Fibroblast of lung (primary cell): ENCODE data around the gene APH1B. TPM values are rescaled to one million over a fixed set of nuclear protein-coding genes. Genes with fewer than 3 reads are reported as not detected.

Experiments used
- DNase-seq, 2 donors: peaks; one replicate each; pipeline versions ENCODE4 v3.0.0 to v3.0.0-alpha.2; 2010; ENCODE audit warnings: low read depth in 2 of 2
- H2AFZ ChIP-seq: 2 replicates; pipeline ENCODE4 v1.5.1; 2012; ENCODE audit warnings: low read length, control low read depth, inconsistent platforms
- H3K27ac ChIP-seq: 2 replicates; pipeline ENCODE4 v1.5.1; 2011; ENCODE audit warnings: low read length, control low read depth; ENCODE audit not compliant: insufficient read depth
- H3K27me3 ChIP-seq: 2 replicates; pipeline ENCODE4 v1.5.1; 2011; ENCODE audit warnings: mild to moderate bottlenecking, low read length; ENCODE audit not compliant: control insufficient read depth, insufficient read depth
- H3K36me3 ChIP-seq: 2 replicates; pipeline ENCODE4 v1.5.1; 2011; ENCODE audit warnings: low read length; ENCODE audit not compliant: control insufficient read depth, insufficient read depth
- H3K4me1 ChIP-seq: 2 replicates; pipeline ENCODE4 v1.5.1; 2011; ENCODE audit warnings: low read length; ENCODE audit not compliant: control insufficient read depth, insufficient read depth; ENCODE audit errors: extremely low read depth
- H3K4me2 ChIP-seq: 2 replicates; pipeline ENCODE4 v1.5.1; 2011; ENCODE audit warnings: low read length, control low read depth; ENCODE audit not compliant: insufficient read depth; ENCODE audit errors: extremely low read depth
- H3K4me3 ChIP-seq, 4 experiments: fragments of 200-600 bp in 1 of 4; sonication (generic) in 1 of 4; replicated peaks in 1 of 4; 2 replicates each; pipeline ENCODE4 v1.5.1; 2011 to 2016; ENCODE audit warnings: low read length in 4 of 4, low read depth in 3 of 4, mild to moderate bottlenecking in 3 of 4, control low read depth in 2 of 4, inconsistent platforms in 1 of 4, mixed read lengths in 1 of 4; ENCODE audit not compliant: insufficient read depth in 1 of 4; ENCODE audit errors: control extremely low read depth in 1 of 4
- H3K79me2 ChIP-seq: 2 replicates; pipeline ENCODE4 v1.5.1; 2012; ENCODE audit warnings: mild to moderate bottlenecking, low read length, inconsistent platforms; ENCODE audit not compliant: control insufficient read depth, insufficient read depth
- H3K9ac ChIP-seq: 2 replicates; pipeline ENCODE4 v1.5.1; 2011; ENCODE audit warnings: mild to moderate bottlenecking, low read length, control low read depth; ENCODE audit not compliant: insufficient read depth
- H3K9me3 ChIP-seq: 2 replicates; pipeline ENCODE4 v1.5.1; 2012; ENCODE audit warnings: low read depth, low read length; ENCODE audit not compliant: control insufficient read depth, insufficient read depth
- H4K20me1 ChIP-seq: 2 replicates; pipeline ENCODE4 v1.5.1; 2011; ENCODE audit warnings: low read length; ENCODE audit not compliant: control insufficient read depth, insufficient read depth; ENCODE audit errors: extremely low read depth
- CTCF ChIP-seq, 2 donors: IDR thresholded peaks in 1 of 2; conservative IDR thresholded peaks in 1 of 2; 1 replicate in 1 of 2; 2 replicates in 1 of 2; pipeline ENCODE4 v1.5.1; 2011 to 2012; ENCODE audit warnings: low read length in 2 of 2, control low read depth in 1 of 2, inconsistent platforms in 1 of 2, low read depth in 1 of 2, mild to moderate bottlenecking in 1 of 2
- EZH2 ChIP-seq: IDR thresholded peaks from 2 replicates; pipeline ENCODE4 v1.5.1; 2012; ENCODE audit warnings: low read length, control low read depth, mild to moderate bottlenecking; ENCODE audit errors: missing control alignments
- polyA plus RNA-seq, 2 donors: library from polyadenylated mRNA; depleted of rRNA in 1 of 2; stranded (reverse) in 1 of 2; unstranded in 1 of 2; fragments of >200 nt; gene quantifications; 2 replicates each; pipeline ENCODE4 v1.2.1, GENCODE V29; 2011 to 2012; ENCODE audit warnings: missing spikeins in 1 of 2
- total RNA-seq: library from RNA; depleted of rRNA; stranded (reverse); fragments of >200 nt; gene quantifications from 2 replicates; pipeline ENCODE4 v1.2.1, GENCODE V29; 2014

Gene APH1B
- total and polyA plus RNA-seq, 2 donors (not counting 1 experiment from before 2014, with no cell fraction given), result 23.5 to 32.2 TPM

- Histone ChIP-seq H3K79me2 (no peaks in the 10 kb centered on the region), H3K27me3 (no peaks in the 10 kb centered on the region), H3K4me2 (no peak overlapping the region), H3K27ac (no peak overlapping the region), H3K36me3 (no peaks in the 10 kb centered on the region), H2AFZ (no peak overlapping the region), H3K9me3 (no peaks in the 10 kb centered on the region), H3K4me1 (peaks cover under 1% of the 10 kb centered on the region), H3K9ac (no peak overlapping the region), H3K4me3 (no peak overlapping the region), H4K20me1 (no peaks in the 10 kb centered on the region)
- no peak for DNase-seq
- TF ChIP-seq EZH2 (no peak), CTCF (conservative IDR thresholded peaks at IDR 0.05 in 1 of 2, IDR thresholded peaks at IDR 0.05 in 1 of 2; ENCODE audit: low read depth in 1 of 2, low read length in 2 of 2) (no peak)
Measured at GRCh38 chr15:63327648-63328421, 50.4 kb downstream of the APH1B start.

- H3K9me3 ChIP-seq, result no peaks in the 10 kb centered on the region
- H3K27me3 ChIP-seq, result no peaks in the 10 kb centered on the region
- DNase-seq, result no peak
- no peaks in the 10 kb centered on the region for H4K20me1 ChIP-seq
- H3K79me2 ChIP-seq, result no peaks in the 10 kb centered on the region
- no peak for TF ChIP-seq CTCF (conservative IDR thresholded peaks at IDR 0.05 in 1 of 2, IDR thresholded peaks at IDR 0.05 in 1 of 2; ENCODE audit: low read depth in 1 of 2, low read length in 2 of 2)
- TF ChIP-seq EZH2, result no peak
- H3K4me3 ChIP-seq, result no peak overlapping the region
- no peak overlapping the region for H3K4me2 ChIP-seq
- H2AFZ ChIP-seq, result no peak overlapping the region
- no peak overlapping the region for H3K9ac ChIP-seq
- H3K4me1 ChIP-seq, result peaks cover 6% of the 10 kb centered on the region
- no peak overlapping the region for H3K27ac ChIP-seq
- no peaks in the 10 kb centered on the region for H3K36me3 ChIP-seq
Measured at GRCh38 chr15:63329567-63330350, 52.4 kb downstream of the APH1B start.

GRCh38 chr15:63330926-63331325 is 53.5 kb downstream of the APH1B start:
- TF ChIP-seq CTCF (conservative IDR thresholded peaks at IDR 0.05 in 1 of 2, IDR thresholded peaks at IDR 0.05 in 1 of 2; ENCODE audit: low read depth in 1 of 2, low read length in 2 of 2), result no peak
- TF ChIP-seq EZH2, result no peak
- DNase-seq, result no peak
- Histone ChIP-seq H3K4me2 (no peak overlapping the region), H4K20me1 (no peaks in the 10 kb centered on the region), H3K9me3 (no peaks in the 10 kb centered on the region), H3K9ac (no peak overlapping the region), H3K4me3 (no peak overlapping the region), H2AFZ (no peak overlapping the region), H3K27me3 (no peaks in the 10 kb centered on the region), H3K27ac (no peak overlapping the region), H3K36me3 (no peaks in the 10 kb centered on the region), H3K4me1 (peaks cover 6% of the 10 kb centered on the region), H3K79me2 (no peaks in the 10 kb centered on the region)
